Stimulated activated naive CD8-positive, alpha-beta T cell treated with anti-CD3 and anti-CD28 coated beads, Interleukin-15, Interleukin-2, amounts not matched to agents 100 U/mL and 50 U/mL, for 24 hours (primary cell): Measurements from ENCODE around the gene P4HA2.

Experiments used
- ATAC-seq: fragments of 150-1000 bp; cut with Tn5 transposase; one replicate; pipeline ENCODE4 v1.10.0; 2021
- DNase-seq: peaks from one replicate; pipeline ENCODE4 v3.0.0; 2021

P4HA2 gene

DNA sequence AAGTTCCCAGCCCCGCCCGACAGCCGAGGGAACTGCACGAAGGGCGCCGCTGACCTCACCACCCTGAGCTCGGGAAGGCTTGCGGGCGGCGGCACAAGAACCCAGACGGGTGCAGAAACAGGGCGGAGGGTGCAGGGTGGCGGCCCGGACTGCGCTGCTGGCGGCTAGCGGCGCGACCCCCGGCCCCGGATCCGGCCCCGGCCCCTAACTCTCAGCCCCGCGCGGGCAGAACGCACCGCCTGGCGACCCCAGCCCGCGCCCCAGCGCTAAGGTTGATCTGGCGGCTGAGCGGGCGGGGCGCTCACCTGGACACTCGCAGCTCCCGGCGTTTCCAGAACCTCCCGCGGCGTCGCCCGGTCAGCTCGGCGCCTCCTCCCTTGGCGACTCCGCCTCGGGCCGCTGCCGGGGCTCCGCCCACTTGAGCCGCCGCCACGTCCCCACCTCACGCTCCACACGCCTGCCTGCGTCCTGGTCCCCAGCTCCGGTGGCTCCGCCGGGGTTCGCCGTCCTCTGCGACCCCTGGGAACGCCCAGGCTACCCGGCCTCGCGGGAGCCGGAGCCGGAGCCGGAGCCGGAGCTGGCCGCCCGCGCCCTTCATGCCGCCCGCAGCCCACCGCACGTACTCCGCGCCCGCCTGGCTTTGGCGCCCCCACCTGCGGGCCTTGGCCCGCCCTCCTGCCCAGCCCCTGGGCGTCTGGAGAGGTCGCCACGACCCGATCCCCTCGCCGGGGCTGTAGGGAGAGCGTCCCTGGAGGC, at the start of gene P4HA2:
Gene P4HA2 (minus strand): TSS at position 369 of the 756 bp plus-strand sequence. CDS start 9,227 bp downstream, outside the sequence.
- peak; percentile 78 for DNase-seq

GRCh38 chr5:132277256-132277655, 49.6 kb upstream of the P4HA2 start:
- ATAC-seq (no peak), DNase-seq (no peak)

More for the DNA sequence above, at the start of gene P4HA2:
- ATAC-seq, result peak; percentile 85

GRCh38 chr5:132275367-132276220, 47.9 kb upstream of the P4HA2 start:
- ATAC-seq, result no peak
- no peak for DNase-seq

DNA sequence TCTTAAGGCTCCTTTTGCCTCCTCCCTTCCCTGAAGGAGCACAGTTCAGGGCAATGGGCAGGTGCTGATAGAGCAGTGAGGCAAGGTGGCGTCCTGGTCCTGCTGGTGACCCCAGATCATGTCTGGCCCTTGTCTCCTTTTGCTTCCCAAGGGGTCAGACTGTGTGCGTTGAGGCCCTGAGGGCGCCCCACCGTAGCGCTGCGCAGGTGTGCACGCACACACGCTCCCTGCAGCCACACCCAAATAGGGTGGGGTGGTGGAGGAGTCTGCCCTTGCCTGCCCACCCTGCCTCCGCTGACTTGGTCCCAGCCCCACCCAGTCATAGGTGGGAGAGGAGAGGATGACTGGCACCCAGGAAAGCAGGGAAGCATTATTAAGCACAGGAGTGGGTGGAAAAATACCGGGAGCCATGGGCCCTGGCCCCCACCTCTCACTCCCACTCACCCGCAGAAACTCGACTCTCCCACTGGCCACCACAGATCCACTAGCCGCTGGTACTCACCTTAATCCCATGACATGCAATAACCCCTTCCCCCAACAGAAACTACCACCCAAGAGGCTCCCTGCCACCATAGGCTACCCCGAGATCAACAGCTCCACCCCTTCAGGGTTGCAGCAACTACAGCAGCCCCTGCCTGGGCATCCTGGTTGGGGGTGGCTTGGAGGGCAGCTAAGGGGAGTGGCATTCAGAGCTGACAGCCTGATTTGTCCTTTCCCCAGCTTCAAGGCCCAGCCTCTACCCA, 46.6 kb upstream of the P4HA2 start:
- DNase-seq, result no peak
- no peak for ATAC-seq

GRCh38 chr5:132273631-132274030, 46.0 kb upstream of the P4HA2 start:
- DNase-seq, result no peak
- no peak for ATAC-seq

DNA sequence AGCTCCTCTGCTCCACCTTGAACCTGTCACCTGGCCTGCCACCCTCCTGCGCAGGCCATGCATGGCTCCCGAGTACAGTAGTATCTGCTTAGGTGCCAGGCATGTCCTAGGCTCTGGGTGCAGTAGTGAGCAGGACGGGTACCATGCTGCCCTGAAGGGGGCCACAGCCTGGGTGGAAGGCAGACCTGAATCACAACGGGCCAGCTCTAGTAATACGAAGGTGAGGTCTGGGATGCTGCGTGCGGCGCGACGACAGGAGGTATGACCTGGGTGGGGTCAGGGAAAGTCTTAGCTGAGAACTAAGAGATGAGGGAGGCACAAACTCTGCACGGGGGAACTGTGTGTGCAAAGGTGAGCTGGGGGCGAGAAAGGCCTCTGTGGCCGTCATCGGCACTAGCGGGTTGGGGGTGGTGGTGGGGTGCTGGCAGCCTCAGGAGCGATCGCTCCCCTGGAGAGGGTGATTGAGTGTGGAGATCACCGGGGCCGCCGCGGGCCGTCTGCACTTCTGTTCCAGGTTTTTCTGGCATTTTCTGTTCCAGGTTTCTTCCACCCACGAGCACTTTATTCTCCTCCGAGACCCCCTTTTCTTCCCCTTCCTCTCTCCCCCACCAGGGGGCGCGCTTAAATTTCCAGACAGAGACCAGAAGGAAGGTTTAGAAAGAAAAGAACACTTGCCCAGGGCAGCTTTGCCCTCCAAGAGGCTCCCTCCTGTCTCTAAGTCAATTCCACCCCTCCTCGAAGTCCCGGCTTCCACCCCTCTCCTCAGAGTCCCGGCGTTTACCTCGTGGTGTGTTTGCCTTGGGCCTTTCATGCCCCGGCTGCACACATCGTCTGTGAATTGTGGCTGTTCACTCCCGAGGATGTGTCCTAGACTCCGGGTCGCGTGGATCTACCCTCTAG, 44.9 kb upstream of the P4HA2 start:
- DNase-seq, result peak; percentile 83
- ATAC-seq, result no peak

- ATAC-seq, result peak; percentile 21
These were observed 43.9 kb upstream of the P4HA2 start for GRCh38 chr5:132271251-132272246.

DNA sequence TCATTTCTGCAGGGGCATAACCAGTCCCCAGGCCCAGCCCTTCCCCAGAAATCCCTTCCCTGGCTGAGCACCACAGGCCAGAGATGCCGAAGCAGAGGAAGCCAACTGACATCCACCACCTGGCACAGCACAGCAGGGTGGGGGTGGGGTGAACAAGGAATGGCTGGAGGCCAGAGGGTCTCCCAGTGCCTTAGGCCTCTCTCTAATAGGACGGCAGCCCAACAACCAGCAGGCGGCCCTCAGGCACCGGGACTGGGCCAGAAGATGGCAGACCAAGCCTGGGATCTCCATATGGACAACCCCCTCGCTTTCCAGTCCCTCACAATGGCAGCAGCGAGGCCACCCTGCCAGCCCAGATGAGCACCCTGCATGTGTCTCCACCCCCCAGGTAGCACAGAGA, 43.1 kb upstream of the P4HA2 start:
- ATAC-seq (no peak), DNase-seq (no peak)

More at GRCh38 chr5:132271251-132272246, 43.9 kb upstream of the P4HA2 start:
- no peak for DNase-seq

GRCh38 chr5:132270335-132270665, 42.6 kb upstream of the P4HA2 start:
- no peak for DNase-seq
- no peak for ATAC-seq

GRCh38 chr5:132269635-132270334, 42.1 kb upstream of the P4HA2 start:
- DNase-seq, result no peak
- ATAC-seq, result no peak

- DNase-seq, result no peak
- peak; percentile 10 for ATAC-seq
These were observed 41.3 kb upstream of the P4HA2 start for GRCh38 chr5:132268769-132269551.

DNA sequence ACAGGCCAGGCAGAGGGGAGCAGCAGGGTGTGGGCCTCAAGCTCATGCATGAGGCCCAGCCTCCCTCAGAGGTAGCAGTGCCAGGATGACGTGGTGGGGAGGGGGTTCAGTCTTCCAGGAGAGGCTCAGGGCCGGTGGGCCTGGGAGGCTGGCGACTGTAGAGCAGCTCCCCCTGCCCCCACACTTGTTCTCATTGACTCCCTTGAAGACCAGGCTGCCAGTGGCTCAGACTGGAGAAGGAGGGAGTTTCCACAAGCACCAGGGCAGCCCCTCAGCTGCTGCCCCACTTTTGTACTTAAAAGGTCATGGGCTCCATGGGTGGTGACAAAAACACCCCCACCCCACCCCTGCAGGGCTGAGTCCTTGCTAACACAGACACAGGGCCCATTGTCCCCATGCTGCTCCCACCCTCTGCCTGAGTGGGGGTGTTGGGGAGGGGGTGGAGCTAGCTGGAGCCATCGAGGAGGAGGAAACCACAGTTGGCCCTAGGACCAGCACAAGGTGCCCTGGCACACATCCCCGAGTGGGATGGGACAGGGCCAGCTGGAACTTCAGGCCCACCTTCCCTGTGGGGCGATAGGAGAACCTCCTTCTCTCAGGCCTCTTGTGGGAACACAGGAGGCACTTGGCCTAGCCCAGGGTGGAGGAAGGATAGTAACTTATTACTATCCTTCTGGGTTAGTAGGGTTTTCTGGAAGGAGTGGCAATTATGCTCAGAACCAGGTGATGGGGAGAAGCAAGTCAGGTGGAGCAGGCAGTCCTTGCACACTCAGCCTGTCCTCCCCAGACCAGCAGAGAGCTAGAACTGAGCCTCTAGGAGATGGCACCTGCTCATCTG, 40.5 kb upstream of the P4HA2 start:
- DNase-seq (no peak), ATAC-seq (peak; percentile 5)

DNA sequence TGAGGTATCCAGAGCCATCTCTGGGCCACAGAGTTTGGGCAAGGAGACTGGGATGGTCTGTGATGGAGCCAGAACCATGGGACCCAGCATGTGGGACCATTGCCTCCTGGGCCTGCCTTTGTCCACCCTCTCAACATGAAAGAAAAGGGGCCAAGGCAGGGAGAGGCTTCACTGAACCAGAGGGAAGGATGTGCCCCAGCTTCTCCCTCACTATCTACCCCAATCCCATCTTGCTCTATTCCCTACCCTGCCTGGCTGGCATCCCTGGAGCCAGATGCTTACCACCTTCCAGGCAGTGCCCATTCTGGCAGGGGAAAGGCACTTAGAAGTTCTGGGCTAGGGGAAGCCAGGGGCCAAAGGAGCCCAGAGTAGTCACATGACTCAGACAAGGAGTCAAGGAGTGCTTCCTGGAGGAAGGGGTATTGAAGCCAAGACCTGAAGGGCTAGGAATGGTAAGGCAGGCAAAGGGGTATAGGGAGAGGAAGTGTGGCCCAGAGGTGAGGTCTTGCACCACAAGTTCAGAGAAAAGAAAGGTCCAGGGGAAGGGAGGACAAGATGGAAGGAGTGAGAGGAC, 39.6 kb upstream of the P4HA2 start:
- DNase-seq (no peak), ATAC-seq (no peak)

DNA sequence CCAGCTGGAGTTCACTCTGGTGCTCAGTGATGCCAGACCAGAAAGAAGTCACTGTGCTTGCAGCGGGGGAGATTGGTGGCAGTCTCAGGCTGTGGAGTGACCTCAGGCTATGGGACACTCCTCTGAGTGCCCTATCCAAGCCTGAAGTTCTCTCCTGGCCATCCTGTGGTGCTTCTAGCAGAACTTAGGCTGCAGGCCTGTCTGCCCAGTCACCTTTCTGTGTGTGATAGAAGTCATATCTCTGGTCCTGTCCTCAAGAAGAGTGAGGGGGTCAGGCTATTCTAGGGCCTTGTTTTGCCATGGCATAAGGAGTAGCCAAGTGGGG, 39.1 kb upstream of the P4HA2 start:
- DNase-seq, result no peak

DNA sequence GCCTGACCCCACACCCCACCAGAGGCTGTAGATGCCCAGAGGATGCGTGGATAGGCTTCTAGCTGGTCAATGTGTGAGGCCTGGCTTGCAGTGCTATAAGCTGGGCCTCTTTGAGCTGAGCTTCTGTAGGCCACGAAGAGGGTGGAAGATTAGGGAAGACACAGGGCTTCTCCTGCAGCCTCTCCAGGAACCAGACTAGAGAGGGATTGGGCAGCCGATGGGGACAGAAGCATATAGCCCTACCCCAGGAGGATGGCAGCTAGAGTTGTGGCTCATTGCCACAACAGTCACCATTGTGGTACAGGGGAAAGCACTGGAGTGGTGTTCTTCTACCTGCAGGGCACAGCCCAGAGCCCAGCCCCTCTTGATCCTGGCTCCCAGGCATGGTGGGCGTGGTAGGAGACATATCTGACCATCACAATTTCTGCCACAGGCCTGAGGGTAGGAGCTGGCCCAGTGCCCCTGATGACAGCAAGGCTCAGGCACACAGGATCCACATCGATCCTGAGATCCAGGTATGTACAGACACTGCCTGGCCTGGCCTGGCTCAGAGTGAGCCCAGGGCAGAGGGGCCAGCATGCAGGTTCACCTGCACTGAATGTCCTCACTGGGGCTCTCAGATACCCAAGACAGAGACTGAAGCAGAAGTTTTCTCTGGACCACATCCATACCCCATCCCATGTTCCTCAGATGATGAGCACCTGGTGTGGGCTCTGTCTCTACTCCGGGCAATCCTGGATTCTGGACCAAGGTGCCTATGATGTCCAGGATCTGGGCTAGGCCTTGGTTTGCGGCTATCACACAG, 38.6 kb upstream of the P4HA2 start:
- no peak for ATAC-seq

More for the DNA sequence above, 39.1 kb upstream of the P4HA2 start:
- no peak for ATAC-seq

GRCh38 chr5:132265336-132266030, 37.8 kb upstream of the P4HA2 start:
- no peak for ATAC-seq
- no peak for DNase-seq

More for the DNA sequence above, 38.6 kb upstream of the P4HA2 start:
- DNase-seq, result no peak
